ENCODE results near the gene CSF3.

The CSF3 gene

GRCh38 chr17:40025991-40026815 is 11.0 kb downstream of the CSF3 start:
- DNase-seq, result no peak

- peak; percentile 76 for DNase-seq
Measured at GRCh38 chr17:40026816-40027613, 11.8 kb downstream of the CSF3 start.

GRCh38 chr17:40027614-40028012 is 12.4 kb downstream of the CSF3 start:
- no peak for DNase-seq

- no peak for DNase-seq
Measured at GRCh38 chr17:40028595-40028994, 13.4 kb downstream of the CSF3 start.

GRCh38 chr17:40031706-40032105 is 16.5 kb downstream of the CSF3 start:
- DNase-seq, result no peak

GRCh38 chr17:40032322-40033320 is 17.4 kb downstream of the CSF3 start:
- no peak for DNase-seq

GRCh38 chr17:40033339-40033738 is 18.1 kb downstream of the CSF3 start:
- DNase-seq, result no peak

- DNase-seq, result no peak
Measured at GRCh38 chr17:40034426-40035161, 19.4 kb downstream of the CSF3 start.

- peak; percentile 73 for DNase-seq
Measured at GRCh38 chr17:40035162-40035559, 19.9 kb downstream of the CSF3 start.

GRCh38 chr17:40038882-40039513 is 23.8 kb downstream of the CSF3 start:
- no peak for DNase-seq

GRCh38 chr17:40041196-40041595 is 26.0 kb downstream of the CSF3 start:
- no peak for DNase-seq

GRCh38 chr17:40056379-40057015 is 41.3 kb downstream of the CSF3 start:
- no peak for DNase-seq

GRCh38 chr17:40058186-40058784 is 43.0 kb downstream of the CSF3 start:
- no peak for DNase-seq

- DNase-seq, result no peak
Measured at GRCh38 chr17:40058865-40059264, 43.6 kb downstream of the CSF3 start.

- no peak for DNase-seq
Measured at GRCh38 chr17:40059729-40060475, 44.7 kb downstream of the CSF3 start.

- no peak for DNase-seq
Measured at GRCh38 chr17:40060887-40061608, 45.8 kb downstream of the CSF3 start.

GRCh38 chr17:40061609-40062038 is 46.4 kb downstream of the CSF3 start:
- DNase-seq, result no peak

GRCh38 chr17:40062329-40063186 is 47.3 kb downstream of the CSF3 start, which contains the start of gene THRA:
Gene THRA, plus strand, starts transcription at chr17:40062965. Its CDS starts 11,524 bp downstream, at chr17:40074489.
- DNase-seq, result peak; percentile 64

Measured in 8988T (cell line).